ENCODE results near the gene SPATA2. TPM values are rescaled to one million over a fixed set of nuclear protein-coding genes. Genes with fewer than 3 reads are reported as not detected.
A peak's percentile ranks its signal among the peaks of the same experiment; 100 is the strongest.

SPATA2 gene
- total RNA-seq, 1 donor, result 3.3 TPM

GRCh38 chr20:49882171-49882970 is 33.0 kb downstream of the SPATA2 start:
- Histone ChIP-seq H3K4me3 (ENCODE audit: insufficient read depth, low read length) (no peak overlapping the region), H3K36me3 (ENCODE audit: insufficient read depth, low read length) (peaks cover 14% of the 10 kb centered on the region), H3K27me3 (ENCODE audit: insufficient read depth, low read length) (no peaks in the 10 kb centered on the region), H3K4me1 (ENCODE audit: insufficient read depth, low read length) (peaks cover 15% of the 10 kb centered on the region), H3K4me2 (ENCODE audit: insufficient read depth, low read length) (no peak overlapping the region), H3K27ac (ENCODE audit: low read depth, low read length) (no peak overlapping the region), H2AFZ (ENCODE audit: low read length) (no peak overlapping the region), H4K20me1 (ENCODE audit: insufficient read depth, low read length) (peaks cover 2% of the 10 kb centered on the region), H3K79me2 (ENCODE audit: insufficient read depth, low read length) (no peaks in the 10 kb centered on the region), H3K9me3 (ENCODE audit: low read depth, low read length) (no peaks in the 10 kb centered on the region)
- TF ChIP-seq CTCF (IDR thresholded peaks at IDR 0.05; ENCODE audit: extremely low read depth, low read depth, low read length), result no peak
- no peak for DNase-seq (ENCODE audit: insufficient read length, low spot score, missing footprints)

GRCh38 chr20:49880724-49881445 is 34.4 kb downstream of the SPATA2 start:
- H3K27ac ChIP-seq (ENCODE audit: low read depth, low read length), result no peak overlapping the region
- H2AFZ ChIP-seq (ENCODE audit: low read length), result no peak overlapping the region
- H3K27me3 ChIP-seq (ENCODE audit: insufficient read depth, low read length), result no peaks in the 10 kb centered on the region
- H4K20me1 ChIP-seq (ENCODE audit: insufficient read depth, low read length), result no peaks in the 10 kb centered on the region
- H3K4me3 ChIP-seq (ENCODE audit: insufficient read depth, low read length), result no peak overlapping the region
- H3K36me3 ChIP-seq (ENCODE audit: insufficient read depth, low read length), result peaks cover 14% of the 10 kb centered on the region
- H3K9me3 ChIP-seq (ENCODE audit: low read depth, low read length), result no peaks in the 10 kb centered on the region
- TF ChIP-seq CTCF (IDR thresholded peaks at IDR 0.05; ENCODE audit: extremely low read depth, low read depth, low read length), result no peak
- DNase-seq (ENCODE audit: insufficient read length, low spot score, missing footprints), result no peak
- peaks cover 9% of the 10 kb centered on the region for H3K4me1 ChIP-seq (ENCODE audit: insufficient read depth, low read length)
- no peaks in the 10 kb centered on the region for H3K79me2 ChIP-seq (ENCODE audit: insufficient read depth, low read length)
- no peak overlapping the region for H3K4me2 ChIP-seq (ENCODE audit: insufficient read depth, low read length)

GRCh38 chr20:49880177-49880576 is 35.2 kb downstream of the SPATA2 start:
- Histone ChIP-seq H3K4me2 (ENCODE audit: insufficient read depth, low read length) (no peak overlapping the region), H3K4me1 (ENCODE audit: insufficient read depth, low read length) (peaks cover 9% of the 10 kb centered on the region)
- no peak for TF ChIP-seq CTCF (IDR thresholded peaks at IDR 0.05; ENCODE audit: extremely low read depth, low read depth, low read length)

GRCh38 chr20:49878977-49879376 is 36.4 kb downstream of the SPATA2 start:
- H3K79me2 ChIP-seq (ENCODE audit: insufficient read depth, low read length), result no peaks in the 10 kb centered on the region
- H3K4me2 ChIP-seq (ENCODE audit: insufficient read depth, low read length), result no peak overlapping the region
- no peaks in the 10 kb centered on the region for H3K9me3 ChIP-seq (ENCODE audit: low read depth, low read length)
- H2AFZ ChIP-seq (ENCODE audit: low read length), result no peak overlapping the region
- no peak for DNase-seq (ENCODE audit: insufficient read length, low spot score, missing footprints)
- no peaks in the 10 kb centered on the region for H3K27me3 ChIP-seq (ENCODE audit: insufficient read depth, low read length)
- no peak for TF ChIP-seq CTCF (IDR thresholded peaks at IDR 0.05; ENCODE audit: extremely low read depth, low read depth, low read length)
- peaks cover 9% of the 10 kb centered on the region for H3K4me1 ChIP-seq (ENCODE audit: insufficient read depth, low read length)
- H3K36me3 ChIP-seq (ENCODE audit: insufficient read depth, low read length), result peaks cover 12% of the 10 kb centered on the region
- H4K20me1 ChIP-seq (ENCODE audit: insufficient read depth, low read length), result no peaks in the 10 kb centered on the region
- no peak overlapping the region for H3K4me3 ChIP-seq (ENCODE audit: insufficient read depth, low read length)
- H3K27ac ChIP-seq (ENCODE audit: low read depth, low read length), result no peak overlapping the region

More at GRCh38 chr20:49880177-49880576, 35.2 kb downstream of the SPATA2 start:
- Histone ChIP-seq H3K27me3 (ENCODE audit: insufficient read depth, low read length) (no peaks in the 10 kb centered on the region), H2AFZ (ENCODE audit: low read length) (no peak overlapping the region), H3K4me3 (ENCODE audit: insufficient read depth, low read length) (no peak overlapping the region), H3K36me3 (ENCODE audit: insufficient read depth, low read length) (peaks cover 15% of the 10 kb centered on the region), H3K27ac (ENCODE audit: low read depth, low read length) (no peak overlapping the region), H3K79me2 (ENCODE audit: insufficient read depth, low read length) (no peaks in the 10 kb centered on the region), H4K20me1 (ENCODE audit: insufficient read depth, low read length) (no peaks in the 10 kb centered on the region), H3K9me3 (ENCODE audit: low read depth, low read length) (no peaks in the 10 kb centered on the region)
- peak; percentile 93 for DNase-seq (ENCODE audit: insufficient read length, low spot score, missing footprints)

Data from osteoblast (primary cell).